HG03558 (cell line): ENCODE results near the gene KIRREL3.

Source experiments
- ATAC-seq: cut with Tn5 transposase; IDR thresholded peaks from one replicate; pipeline ENCODE4 v1.9.1; 2021; ENCODE audit warnings: moderate number of reproducible peaks; ENCODE audit not compliant: unreplicated experiment; ENCODE audit errors: extremely low read depth

KIRREL3 gene

GRCh38 chr11:126727381-126727780 lies 273.2 kb downstream of the KIRREL3 start:
- no peak for ATAC-seq

- no peak for ATAC-seq
Observed at GRCh38 chr11:126725521-126725920, 275.0 kb downstream of the KIRREL3 start.

GRCh38 chr11:126725043-126725442 lies 275.5 kb downstream of the KIRREL3 start:
- no peak for ATAC-seq

- no peak for ATAC-seq
Observed at GRCh38 chr11:126723665-126724045, 276.9 kb downstream of the KIRREL3 start.

- ATAC-seq, result no peak
Observed at GRCh38 chr11:126722956-126723664, 277.5 kb downstream of the KIRREL3 start.

- no peak for ATAC-seq
Observed at GRCh38 chr11:126722006-126722736, 278.4 kb downstream of the KIRREL3 start.

GRCh38 chr11:126720539-126721235 lies 279.9 kb downstream of the KIRREL3 start:
- ATAC-seq, result no peak

- ATAC-seq, result no peak
Observed at GRCh38 chr11:126719740-126720139, 280.8 kb downstream of the KIRREL3 start.

GRCh38 chr11:126718276-126718675 lies 282.3 kb downstream of the KIRREL3 start:
- ATAC-seq, result no peak

- no peak for ATAC-seq
Observed at GRCh38 chr11:126716456-126717083, 284.0 kb downstream of the KIRREL3 start.

GRCh38 chr11:126713806-126714205 lies 286.8 kb downstream of the KIRREL3 start:
- no peak for ATAC-seq

- ATAC-seq, result no peak
Observed at GRCh38 chr11:126711977-126712625, 288.5 kb downstream of the KIRREL3 start.

- ATAC-seq, result no peak
Observed at GRCh38 chr11:126710804-126711399, 289.7 kb downstream of the KIRREL3 start.

GRCh38 chr11:126707498-126707897 lies 293.1 kb downstream of the KIRREL3 start:
- ATAC-seq, result no peak

GRCh38 chr11:126704096-126704495 lies 296.5 kb downstream of the KIRREL3 start:
- no peak for ATAC-seq

- ATAC-seq, result no peak
Observed at GRCh38 chr11:126703662-126704061, 296.9 kb downstream of the KIRREL3 start.

GRCh38 chr11:126702987-126703386 lies 297.6 kb downstream of the KIRREL3 start:
- ATAC-seq, result no peak

- ATAC-seq, result no peak
Observed at GRCh38 chr11:126702165-126702720, 298.3 kb downstream of the KIRREL3 start.

GRCh38 chr11:126701520-126701897 lies 299.1 kb downstream of the KIRREL3 start:
- ATAC-seq, result no peak
